H1 (cell line): Measurements from ENCODE around the gene USP10. TPM values are rescaled to one million over a fixed set of nuclear protein-coding genes. Genes with fewer than 3 reads are reported as not detected.

Experiments
- CBX5 ChIP-seq: fragments of 300-800, 300-1000 bp; sonication (generic); IDR thresholded peaks from 2 replicates; pipeline ENCODE4 v1.7.1; 2016; ENCODE audit warnings: antibody characterized with exemption, low read length, low read depth
- CHD1 ChIP-seq: IDR thresholded peaks from 2 replicates; pipeline ENCODE4 v1.6.1; 2012; ENCODE audit warnings: low read depth, low read length, improper control_type of control experiment
- CHD2 ChIP-seq: IDR thresholded peaks from 2 replicates; pipeline ENCODE4 v1.6.1; 2012; ENCODE audit warnings: low read length, improper control_type of control experiment
- CTCF ChIP-seq, 3 experiments: IDR thresholded peaks; 1 replicate in 2 of 3; 2 replicates in 1 of 3; pipeline versions ENCODE4 v1.5.1 to v1.6.1; 2011; ENCODE audit warnings: low read length in 3 of 3, mild to moderate bottlenecking in 3 of 3, inconsistent platforms in 2 of 3, low read depth in 1 of 3, moderate library complexity in 1 of 3; ENCODE audit not compliant: insufficient read depth in 1 of 3; ENCODE audit errors: control extremely low read depth in 1 of 3
- NRF1 ChIP-seq: IDR thresholded peaks from 2 replicates; pipeline ENCODE4 v1.6.1; 2011; ENCODE audit warnings: mild to moderate bottlenecking, low read depth, low read length, improper control_type of control experiment
- POLR2AphosphoS5 ChIP-seq: IDR thresholded peaks from 2 replicates; pipeline ENCODE4 v1.6.1; 2011; ENCODE audit warnings: low read depth, low read length
- SP1 ChIP-seq: IDR thresholded peaks from 2 replicates; pipeline ENCODE4 v1.6.1; 2011; ENCODE audit warnings: low read depth, low read length
- YY1 ChIP-seq: IDR thresholded peaks from 2 replicates; pipeline ENCODE4 v1.6.1; 2011; ENCODE audit warnings: low read depth, mild to moderate bottlenecking, low read length
- polyA plus RNA-seq, 7 experiments: library from polyadenylated mRNA; depleted of rRNA in 3 of 7; stranded (reverse) in 5 of 7; unstranded in 2 of 7; fragments of >200 nt in 5 of 7; fragments of 200-250 nt in 2 of 7; gene quantifications; 1 replicate in 5 of 7; 2 replicates in 1 of 7; 4 replicates in 1 of 7; pipeline versions ENCODE4 v1.2.1 to v1.2.3, GENCODE V29; 2011 to 2013; ENCODE audit warnings: missing spikeins in 2 of 7, mixed read lengths in 2 of 7
- total RNA-seq: library from RNA; stranded (reverse); fragmentation: NEBNext Ultra II Directional; extraction: Animal tissue kit (Norgen Biotek cat#: 25700); gene quantifications from 2 replicates; pipeline ENCODE4 v1.2.1, GENCODE V29; 2021

Gene USP10
- total and polyA plus RNA-seq, 2 of the 8 experiments (the other 6 are each of a cell fraction or from before 2014, with no cell fraction given) = 171 to 195 TPM

- TF ChIP-seq CTCF (IDR thresholded peaks at IDR 0.05; ENCODE audit: control extremely low read depth in 1 of 3, insufficient read depth in 1 of 3, low read depth in 1 of 3, low read length in 3 of 3) (no peak), YY1 (no peak), SP1 (no peak), CHD1 (no peak), CHD2 (no peak), CBX5 (no peak), NRF1 (no peak), POLR2AphosphoS5 (no peak)
These were observed 16.1 kb downstream of the USP10 start (continued) for GRCh38 chr16:84715854-84716253.
